HG03558 (cell line): Measurements from ENCODE around the gene KIR2DL1.
"Not testable (repeated sequence)": the region's sequence is repeated elsewhere in the genome, so short reads cannot be mapped to it uniquely, and the experiment has no call there.

Experiments used
- ATAC-seq: cut with Tn5 transposase; IDR thresholded peaks from one replicate; pipeline ENCODE4 v1.9.1; 2021; ENCODE audit warnings: moderate number of reproducible peaks; ENCODE audit not compliant: unreplicated experiment; ENCODE audit errors: extremely low read depth

Gene KIR2DL1

DNA sequence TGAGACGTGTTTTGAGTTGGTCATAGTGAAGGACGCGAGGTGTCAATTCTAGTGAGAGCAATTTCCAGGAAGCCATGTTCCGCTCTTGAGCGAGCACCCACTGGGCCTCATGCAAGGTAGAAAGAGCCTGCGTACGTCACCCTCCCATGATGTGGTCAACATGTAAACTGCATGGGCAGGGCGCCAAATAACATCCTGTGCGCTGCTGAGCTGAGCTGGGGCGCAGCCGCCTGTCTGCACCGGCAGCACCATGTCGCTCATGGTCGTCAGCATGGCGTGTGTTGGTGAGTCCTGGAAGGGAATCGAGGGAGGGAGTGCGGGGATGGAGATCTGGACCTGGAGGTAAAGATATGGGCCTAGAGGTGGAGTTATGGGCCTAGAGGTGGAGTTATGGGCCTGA is 46.7 kb downstream of the KIR2DL1 start, which contains the start of gene KIR3DL1:
Gene KIR3DL1, plus strand, starts transcription at position 218 of the 400 bp plus-strand sequence.
- ATAC-seq = not testable (repeated sequence)

DNA sequence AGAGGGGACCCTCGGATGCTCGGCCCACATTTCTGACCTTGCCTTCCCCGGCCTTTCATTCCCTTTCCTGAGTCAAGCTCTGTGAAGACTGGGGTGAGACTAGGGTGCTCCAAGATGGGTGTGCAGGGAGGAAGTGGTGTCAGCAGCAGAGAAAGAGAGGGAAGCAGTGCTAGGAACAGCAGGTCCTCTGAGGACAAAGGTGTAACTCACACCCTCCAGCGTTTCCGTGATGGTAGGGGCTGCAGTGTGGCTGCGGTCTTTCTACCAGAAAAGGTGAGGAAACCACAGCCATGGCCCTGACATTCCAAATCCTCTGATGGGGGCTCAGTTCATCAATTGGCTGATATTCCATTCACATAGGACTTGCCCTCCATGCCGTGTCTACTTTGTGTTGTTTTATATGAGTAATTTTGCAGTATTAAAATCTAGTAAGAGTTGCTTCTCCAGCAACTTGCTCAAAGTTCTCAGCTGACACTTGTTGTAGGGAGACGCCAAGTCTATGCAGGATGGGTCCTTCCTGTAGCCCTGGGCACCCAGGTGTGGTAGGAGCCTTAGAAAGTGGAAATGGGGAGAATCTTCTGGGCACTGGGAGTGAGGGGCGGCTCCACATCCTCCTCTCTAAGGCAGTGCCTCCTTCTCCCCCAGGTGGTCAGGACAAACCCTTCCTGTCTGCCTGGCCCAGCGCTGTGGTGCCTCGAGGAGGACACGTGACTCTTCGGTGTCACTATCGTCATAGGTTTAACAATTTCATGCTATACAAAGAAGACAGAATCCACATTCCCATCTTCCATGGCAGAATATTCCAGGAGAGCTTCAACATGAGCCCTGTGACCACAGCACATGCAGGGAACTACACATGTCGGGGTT is 48.3 kb downstream of the KIR2DL1 start:
- ATAC-seq = no peak

DNA sequence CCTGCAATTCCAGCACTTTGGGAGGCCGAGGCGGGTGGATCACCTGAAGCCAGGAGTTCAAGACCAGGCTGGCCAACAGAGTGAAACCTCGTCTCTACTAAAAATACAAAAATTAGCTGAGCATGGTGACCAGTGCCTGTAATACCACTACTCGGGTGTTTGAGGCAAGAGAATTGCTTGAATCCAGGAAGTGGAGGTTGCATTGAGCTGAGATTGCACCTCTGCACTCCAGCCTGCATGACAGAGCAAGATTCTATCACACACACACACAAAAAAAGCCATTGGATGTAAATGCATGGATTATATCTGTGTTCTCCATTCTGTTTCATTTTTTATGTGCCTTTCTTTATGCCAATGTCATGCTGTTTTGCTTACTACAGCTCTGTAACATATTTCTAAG is 54.8 kb downstream of the KIR2DL1 start:
- ATAC-seq = not testable (repeated sequence)

DNA sequence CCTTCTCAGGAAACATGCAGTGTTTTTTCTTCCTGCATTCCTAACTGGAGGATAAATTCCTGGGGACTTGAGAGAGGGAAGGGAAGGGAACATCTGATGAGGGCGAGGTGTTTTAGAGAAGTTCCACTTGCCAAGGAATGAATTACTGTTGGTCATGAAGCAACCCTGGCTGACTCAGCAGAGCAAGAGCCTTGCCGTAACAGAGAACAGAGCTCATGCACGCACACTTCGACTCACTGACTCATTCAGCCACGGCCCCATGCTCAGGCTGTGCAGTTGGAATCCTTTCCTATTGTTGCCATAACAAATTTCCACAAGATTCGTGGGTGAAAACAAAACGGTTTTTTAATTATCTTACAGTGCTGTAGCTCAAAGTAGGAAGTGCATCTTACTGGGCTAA is 55.7 kb downstream of the KIR2DL1 start:
- ATAC-seq = not testable (repeated sequence)

DNA sequence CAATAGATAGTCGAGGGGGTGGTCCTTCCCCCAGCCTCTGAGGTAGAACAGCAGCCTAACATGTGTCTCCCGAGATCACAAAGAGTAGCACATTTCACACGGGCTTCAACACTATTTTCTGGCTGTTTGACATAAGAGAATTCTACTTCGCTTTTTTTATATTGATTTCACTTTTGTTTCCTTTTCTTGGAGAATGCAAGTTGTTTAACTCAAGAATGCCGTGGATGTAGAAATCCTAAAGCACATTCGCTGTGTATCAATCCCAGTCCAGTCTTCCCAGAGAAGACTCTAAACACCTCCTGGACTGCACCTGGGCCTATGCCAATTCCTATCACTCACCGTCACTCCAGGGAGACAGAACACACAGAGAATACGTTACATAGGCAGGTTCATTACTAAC is 58.5 kb downstream of the KIR2DL1 start:
- not testable (repeated sequence) for ATAC-seq

DNA sequence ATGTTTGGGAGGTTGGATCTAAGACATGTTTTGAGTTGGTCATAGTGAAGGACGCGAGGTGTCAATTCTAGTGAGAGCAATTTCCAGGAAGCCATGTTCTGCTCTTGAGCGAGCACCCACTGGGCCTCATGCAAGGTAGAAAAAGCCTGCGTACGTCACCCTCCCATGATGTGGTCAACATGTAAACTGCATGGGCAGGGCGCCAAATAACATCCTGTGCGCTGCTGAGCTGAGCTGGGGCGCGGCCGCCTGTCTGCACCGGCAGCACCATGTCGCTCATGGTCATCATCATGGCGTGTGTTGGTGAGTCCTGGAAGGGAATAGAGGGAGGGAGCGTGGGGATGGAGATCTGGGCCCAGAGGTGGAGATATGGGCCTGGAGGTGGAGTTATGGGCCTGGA is 62.9 kb downstream of the KIR2DL1 start, which contains the start of gene KIR2DS4:
Gene KIR2DS4, plus strand, starts transcription at position 181 of the 400 bp plus-strand sequence.
- ATAC-seq = not testable (repeated sequence)
